HCT116 (cell line): ENCODE results near the gene UBXN2A. TPM values are rescaled to one million over a fixed set of nuclear protein-coding genes. Genes with fewer than 3 reads are reported as not detected.

Experiments used
- ATAC-seq: fragments of 200-7000 bp; cut with Tn5 transposase; 2 replicates; pipeline ENCODE4 v1.9.1; 2020; ENCODE audit warnings: mild to moderate bottlenecking, moderate library complexity
- BruUV-seq: library from RNA; stranded (reverse); fragments of 400-500 nt; replicated peaks from 2 replicates; lab custom pipeline; 2021; lab: Mats Ljungman, UMichigan
- CTCF ChIA-PET: fragments of 300-600 bp; sonication (Branson Sonifier 250); formaldehyde crosslinking; loops from one replicate; lab custom pipeline; 2021; ENCODE audit warnings: antibody characterized with exemption; lab: Charles Lee
- POLR2A ChIA-PET: fragments of 300-600, 350-600 bp; sonication (Branson Sonifier 250); formaldehyde crosslinking; loops from one replicate; lab custom pipeline; 2021; ENCODE audit warnings: antibody characterized with exemption; lab: Charles Lee
- RAD21 ChIA-PET, 2 experiments: fragments of 300-600 bp; sonication (Branson Sonifier 250); formaldehyde crosslinking; loops; one replicate each; lab custom pipeline; 2023; ENCODE audit warnings: low total read pairs in 2 of 2; ENCODE audit not compliant: uncharacterized antibody in 2 of 2, unreplicated experiment in 2 of 2, low non-redundant PET in 1 of 2; lab: Charles Lee
- DNase-seq: peaks from one replicate; pipeline ENCODE4 v3.0.0-alpha.2; 2010; ENCODE audit warnings: low read depth, low spot score
- H2AFZ ChIP-seq: fragments of 200-600 bp; shearing (Covaris generic), sonication (generic); 2 replicates; pipeline ENCODE4 v1.6.1; 2017; ENCODE audit warnings: low read depth, mixed run types, mixed read lengths, antibody characterized with exemption, low read length; ENCODE audit not compliant: poor library complexity, severe bottlenecking
- H3K27ac ChIP-seq: 2 replicates; pipeline ENCODE4 v1.5.1; 2012; ENCODE audit warnings: low read depth, low read length
- H3K27me3 ChIP-seq: fragments of 200-600 bp; sonication (generic); 2 replicates; pipeline ENCODE4 v1.6.1; 2016; ENCODE audit warnings: mixed run types, low read length, mixed read lengths; ENCODE audit not compliant: insufficient read depth
- H3K36me3 ChIP-seq, 2 experiments: fragments of 200-500 bp in 1 of 2; fragments of 200-600 bp in 1 of 2; sonication (Bioruptor generic) in 1 of 2; sonication (generic) in 1 of 2; 2 replicates each; pipeline versions ENCODE4 v1.5.1 to v1.6.1; 2014 to 2016; ENCODE audit warnings: low read length in 2 of 2, inconsistent platforms in 1 of 2, mixed read lengths in 1 of 2, mixed run types in 1 of 2; ENCODE audit not compliant: insufficient read depth in 2 of 2, control insufficient read depth in 1 of 2
- H3K4me1 ChIP-seq, 2 experiments: fragments of 200-600 bp in 1 of 2; sonication (generic) in 1 of 2; 2 replicates each; pipeline versions ENCODE4 v1.5.1 to v1.6.1; 2012 to 2017; ENCODE audit warnings: low read length in 2 of 2, inconsistent platforms in 1 of 2, mild to moderate bottlenecking in 1 of 2, mixed read lengths in 1 of 2, mixed run types in 1 of 2, moderate library complexity in 1 of 2; ENCODE audit not compliant: insufficient read depth in 2 of 2, control insufficient read depth in 1 of 2
- H3K4me2 ChIP-seq: fragments of 200-600 bp; sonication (generic); 2 replicates; pipeline ENCODE4 v1.6.1; 2017; ENCODE audit warnings: mixed run types, low read length, mixed read lengths
- H3K4me3 ChIP-seq, 2 experiments: fragments of 200-600 bp in 1 of 2; sonication (generic) in 1 of 2; replicated peaks in 1 of 2; 2 replicates each; pipeline ENCODE4 v1.5.1; 2011 to 2016; ENCODE audit warnings: low read length in 2 of 2, control low read depth in 1 of 2, low read depth in 1 of 2, mild to moderate bottlenecking in 1 of 2, mixed read lengths in 1 of 2, mixed run types in 1 of 2
- H3K79me2 ChIP-seq: fragments of 200-600 bp; sonication (generic); 2 replicates; pipeline ENCODE4 v1.6.1; 2017; ENCODE audit warnings: mild to moderate bottlenecking, mixed run types, low read length, moderate library complexity, mixed read lengths; ENCODE audit not compliant: insufficient read depth
- H3K9ac ChIP-seq: fragments of 200-600 bp; sonication (generic); 2 replicates; pipeline ENCODE4 v1.6.1; 2016; ENCODE audit warnings: low read length, mixed read lengths
- H3K9me2 ChIP-seq: fragments of 200-600 bp; sonication (generic), shearing (Covaris generic); 2 replicates; pipeline ENCODE4 v1.6.1; 2017; ENCODE audit warnings: mixed run types, mild to moderate bottlenecking, moderate library complexity; ENCODE audit not compliant: insufficient read depth
- H3K9me3 ChIP-seq, 2 experiments: fragments of 200-500 bp in 1 of 2; fragments of 200-600 bp in 1 of 2; sonication (Bioruptor generic) in 1 of 2; sonication (generic) in 1 of 2; 2 replicates each; pipeline ENCODE4 v1.6.1; 2014 to 2017; ENCODE audit warnings: low read length in 2 of 2, mixed read lengths in 2 of 2, inconsistent platforms in 1 of 2, low read depth in 1 of 2, mild to moderate bottlenecking in 1 of 2, mixed run types in 1 of 2, moderate library complexity in 1 of 2; ENCODE audit not compliant: control insufficient read depth in 1 of 2, insufficient read depth in 1 of 2
- H4K20me1 ChIP-seq: fragments of 200-600 bp; sonication (generic), shearing (Covaris generic); 2 replicates; pipeline ENCODE4 v1.6.1; 2017; ENCODE audit warnings: mixed run types, mild to moderate bottlenecking, moderate library complexity; ENCODE audit not compliant: insufficient read depth
- ATF3 ChIP-seq: IDR thresholded peaks from 2 replicates; pipeline ENCODE4 v1.6.1; 2012
- CEBPB ChIP-seq: IDR thresholded peaks from 2 replicates; pipeline ENCODE4 v1.6.1; 2012; ENCODE audit warnings: low read depth
- CTCF ChIP-seq, 3 experiments: fragments of 200-600 bp in 1 of 3; sonication (generic) in 1 of 3; IDR thresholded peaks in 2 of 3; conservative IDR thresholded peaks in 1 of 3; 2 replicates each; pipeline ENCODE4 v1.5.1; 2012 to 2017; ENCODE audit warnings: low read depth in 2 of 3, low read length in 2 of 3, antibody characterized with exemption in 1 of 3, borderline replicate concordance in 1 of 3, control low read depth in 1 of 3, mild to moderate bottlenecking in 1 of 3, mixed read lengths in 1 of 3, mixed run types in 1 of 3, moderate library complexity in 1 of 3; ENCODE audit not compliant: insufficient read depth in 1 of 3
- EGR1 ChIP-seq: IDR thresholded peaks from 2 replicates; pipeline ENCODE4 v1.6.1; 2012; ENCODE audit warnings: low read depth
- EZH2 ChIP-seq: fragments of 200-600 bp; sonication (generic); IDR thresholded peaks from 2 replicates; pipeline ENCODE4 v1.6.1; 2017; ENCODE audit warnings: antibody characterized with exemption, mixed run types
- EZH2phosphoT487 ChIP-seq: fragments of 200-600 bp; IDR thresholded peaks from 2 replicates; pipeline ENCODE4 v1.6.1; 2018; ENCODE audit warnings: antibody characterized with exemption, borderline replicate concordance
- FOSL1 ChIP-seq: IDR thresholded peaks from 2 replicates; pipeline ENCODE4 v1.6.1; 2012; ENCODE audit warnings: low read depth
- JUND ChIP-seq: IDR thresholded peaks from 2 replicates; pipeline ENCODE4 v1.6.1; 2012
- MAX ChIP-seq: IDR thresholded peaks from 2 replicates; pipeline ENCODE4 v1.6.1; 2012
- POLR2AphosphoS5 ChIP-seq: IDR thresholded peaks from 2 replicates; pipeline ENCODE4 v1.6.1; 2011; ENCODE audit warnings: mild to moderate bottlenecking, low read depth, low read length, moderate library complexity
- RAD21 ChIP-seq: IDR thresholded peaks from 2 replicates; pipeline ENCODE4 v1.6.1; 2012; ENCODE audit warnings: low read depth, mild to moderate bottlenecking
- REST ChIP-seq: IDR thresholded peaks from 2 replicates; pipeline ENCODE4 v1.6.1; 2012; ENCODE audit warnings: low read depth
- SIN3A ChIP-seq: IDR thresholded peaks from 2 replicates; pipeline ENCODE4 v1.6.1; 2012; ENCODE audit warnings: low read depth
- SP1 ChIP-seq: IDR thresholded peaks from 2 replicates; pipeline ENCODE4 v1.6.1; 2012; ENCODE audit warnings: low read depth
- TCF7L2 ChIP-seq: IDR thresholded peaks from 2 replicates; pipeline ENCODE4 v1.7.0; 2011; ENCODE audit warnings: borderline replicate concordance, inconsistent platforms; ENCODE audit not compliant: insufficient read depth, insufficient read length; ENCODE audit errors: extremely low read depth
- YY1 ChIP-seq: IDR thresholded peaks from 2 replicates; pipeline ENCODE4 v1.6.1; 2011; ENCODE audit warnings: low read length, low read depth, moderate library complexity, mild to moderate bottlenecking; ENCODE audit not compliant: insufficient replicate concordance; ENCODE audit errors: extremely low read depth
- ZBTB33 ChIP-seq: IDR thresholded peaks from 2 replicates; pipeline ENCODE4 v1.6.1; 2011; ENCODE audit warnings: mild to moderate bottlenecking, low read length, moderate library complexity; ENCODE audit not compliant: insufficient replicate concordance; ENCODE audit errors: extremely low read depth
- ZFX ChIP-seq: fragments of 450-650 bp; IDR thresholded peaks from 2 replicates; pipeline ENCODE4 v1.6.1; 2017
- ZNF274 ChIP-seq: fragments of 200-500 bp; sonication (Bioruptor generic); IDR thresholded peaks from 2 replicates; pipeline ENCODE4 v1.6.1; 2014; ENCODE audit warnings: mild to moderate bottlenecking, low read depth, low read length, inconsistent platforms
- intact Hi-C: fragments of 100-400 bp; cut with micrococcal nuclease; formaldehyde crosslinking; loops from 2 replicates; pipeline ENCODE4 v1.10.0; 2022
- total RNA-seq: library from RNA; stranded (reverse); gene quantifications from one replicate; pipeline ENCODE4 v1.2.1, GENCODE V29; 2021; ENCODE audit not compliant: unreplicated experiment

Gene UBXN2A
- total RNA-seq, 1 experiment from 2014 or later = 14.1 TPM

- H3K9me2 ChIP-seq = no peaks in the 10 kb centered on the region
- intact Hi-C loops = no loop called here
- ChIA-PET CTCF (no interaction called here), POLR2A (no interaction called here), RAD21 (no interaction called here)
- BruUV-seq = no TSS peak
- no peak for ATAC-seq
- no peak overlapping the region for H2AFZ ChIP-seq
- H3K4me3 ChIP-seq = no peak overlapping the region
- no peaks in the 10 kb centered on the region for H3K9me3 ChIP-seq
- TF ChIP-seq SIN3A (no peak), JUND (no peak), ATF3 (no peak), POLR2AphosphoS5 (no peak), EZH2phosphoT487 (no peak), SP1 (no peak), EZH2 (no peak), EGR1 (no peak), ZBTB33 (no peak), CTCF (IDR thresholded peaks at IDR 0.05 in 2 of 3, conservative IDR thresholded peaks at IDR 0.05 in 1 of 3; ENCODE audit: borderline replicate concordance in 1 of 3, insufficient read depth in 1 of 3, low read depth in 2 of 3, low read length in 2 of 3) (no peak), ZNF274 (no peak), RAD21 (no peak), CEBPB (no peak), YY1 (no peak), FOSL1 (no peak), ZFX (no peak), TCF7L2 (no peak), MAX (no peak), REST (no peak)
- no peaks in the 10 kb centered on the region for H3K79me2 ChIP-seq
- H3K36me3 ChIP-seq = no peaks in the 10 kb centered on the region
- no peak overlapping the region for H3K4me2 ChIP-seq
- no peaks in the 10 kb centered on the region for H4K20me1 ChIP-seq
- DNase-seq = no peak
- H3K27me3 ChIP-seq = no peaks in the 10 kb centered on the region
- H3K9ac ChIP-seq = no peak overlapping the region
- H3K4me1 ChIP-seq = peaks cover 10 to 19% of the 10 kb centered on the region in 2 experiments
- H3K27ac ChIP-seq = no peak overlapping the region
Measured at GRCh38 chr2:24011250-24012104, 71.2 kb downstream of the UBXN2A start.
